H1 (cell line): ENCODE measurements around the gene TRMT6. TPM values are rescaled to one million over a fixed set of nuclear protein-coding genes. Genes with fewer than 3 reads are reported as not detected.

ENCODE experiments used
- CTCF ChIA-PET: fragments of 300-600 bp; sonication (Branson Sonifier 250); formaldehyde crosslinking; loops from one replicate; lab custom pipeline; 2021; ENCODE audit not compliant: partially characterized antibody; lab: Charles Lee
- POLR2A ChIA-PET: fragments of 300-600 bp; sonication (Branson Sonifier 250); formaldehyde crosslinking; loops from one replicate; lab custom pipeline; 2021; ENCODE audit warnings: inconsistent platforms; ENCODE audit not compliant: partially characterized antibody; lab: Charles Lee
- DNase-seq, 2 experiments: peaks; one replicate each; pipeline versions ENCODE4 v3.0.0 to v3.0.0-alpha.2; 2010 to 2022; ENCODE audit warnings: low spot score in 2 of 2, low read depth in 1 of 2, mixed read lengths in 1 of 2
- FAIRE-seq: peaks from 2 replicates; lab custom pipeline; 2011; peaks lifted over from hg19 to GRCh38; lab: Jason Lieb, UNC
- H2AFZ ChIP-seq: 2 replicates; pipeline ENCODE4 v1.8.1; 2012; ENCODE audit warnings: low read length, inconsistent platforms
- H2AK5ac ChIP-seq: 2 replicates; pipeline ENCODE4 v1.6.1; 2013; ENCODE audit warnings: low read depth, low read length
- H2BK120ac ChIP-seq: replicated peaks from 2 replicates; pipeline ENCODE3; 2013; ENCODE audit warnings: low read depth, low read length, inconsistent platforms
- H2BK12ac ChIP-seq: 2 replicates; pipeline ENCODE4 v1.6.1; 2013; ENCODE audit warnings: low read depth, low read length
- H2BK15ac ChIP-seq: 2 replicates; pipeline ENCODE4 v1.6.1; 2013; ENCODE audit warnings: low read length
- H2BK20ac ChIP-seq: 2 replicates; pipeline ENCODE4 v1.6.1; 2013; ENCODE audit warnings: low read length
- H2BK5ac ChIP-seq: 2 replicates; pipeline ENCODE4 v1.6.1; 2013; ENCODE audit warnings: low read depth, low read length
- H3K14ac ChIP-seq: 2 replicates; pipeline ENCODE4 v1.6.1; 2013; ENCODE audit warnings: inconsistent platforms; ENCODE audit not compliant: insufficient read length
- H3K18ac ChIP-seq: 2 replicates; pipeline ENCODE4 v1.6.1; 2013; ENCODE audit warnings: low read length; ENCODE audit errors: extremely low read depth
- H3K23ac ChIP-seq: 2 replicates; pipeline ENCODE4 v1.6.1; 2013; ENCODE audit warnings: inconsistent platforms; ENCODE audit not compliant: insufficient read length
- H3K23me2 ChIP-seq: 2 replicates; pipeline ENCODE4 v1.6.1; 2013; ENCODE audit warnings: low read depth, low read length
- H3K27ac ChIP-seq: 2 replicates; pipeline ENCODE4 v1.6.1; 2011; ENCODE audit warnings: low read depth, low read length, inconsistent platforms
- H3K27me3 ChIP-seq, 4 experiments: replicated peaks in 1 of 4; 1 replicate in 1 of 4; 2 replicates in 3 of 4; pipeline versions ENCODE4 v1.6.1 to v1.8.1; 2011 to 2013; ENCODE audit warnings: low read length in 3 of 4, mild to moderate bottlenecking in 3 of 4, inconsistent platforms in 2 of 4, mixed read lengths in 2 of 4, moderate library complexity in 1 of 4; ENCODE audit not compliant: control insufficient read depth in 3 of 4, insufficient read depth in 3 of 4; ENCODE audit errors: extremely low read depth in 1 of 4
- H3K36me3 ChIP-seq, 4 experiments: 2 replicates each; pipeline versions ENCODE4 v1.6.1 to v1.8.1; 2011 to 2013; ENCODE audit warnings: mild to moderate bottlenecking in 4 of 4, low read length in 3 of 4, moderate library complexity in 2 of 4, control low read depth in 1 of 4, inconsistent platforms in 1 of 4; ENCODE audit not compliant: insufficient read depth in 4 of 4, control insufficient read depth in 2 of 4
- H3K4ac ChIP-seq: replicated peaks from 2 replicates; pipeline ENCODE3; 2013; ENCODE audit warnings: low read length, low read depth, mixed read lengths, inconsistent platforms; ENCODE audit not compliant: insufficient read length
- H3K4me1 ChIP-seq, 4 experiments: replicated peaks in 1 of 4; 1 replicate in 1 of 4; 2 replicates in 3 of 4; pipeline versions ENCODE4 v1.6.1 to v1.8.1; 2011 to 2013; ENCODE audit warnings: low read length in 3 of 4, inconsistent platforms in 2 of 4, mixed read lengths in 1 of 4; ENCODE audit not compliant: insufficient read depth in 4 of 4, control insufficient read depth in 3 of 4
- H3K4me2 ChIP-seq, 2 experiments: 2 replicates each; pipeline versions ENCODE4 v1.6.1 to v1.8.1; 2011 to 2013; ENCODE audit warnings: low read depth in 2 of 2, low read length in 2 of 2, control low read depth in 1 of 2, inconsistent platforms in 1 of 2, mild to moderate bottlenecking in 1 of 2; ENCODE audit not compliant: insufficient read depth in 1 of 2
- H3K4me3 ChIP-seq, 4 experiments: fragments of 200-600, 300-600 bp in 1 of 4; sonication (generic), shearing (Covaris generic), sonication (Bioruptor Twin) in 1 of 4; 2 replicates each; pipeline versions ENCODE4 v1.5.1 to v1.8.1; 2011 to 2016; ENCODE audit warnings: low read length in 4 of 4, low read depth in 3 of 4, control low read depth in 2 of 4, inconsistent platforms in 2 of 4, mild to moderate bottlenecking in 2 of 4, mixed read lengths in 1 of 4, moderate library complexity in 1 of 4; ENCODE audit not compliant: insufficient read depth in 2 of 4; ENCODE audit errors: extremely low read depth in 1 of 4
- H3K56ac ChIP-seq: replicated peaks from 2 replicates; pipeline ENCODE3; 2013; ENCODE audit warnings: low read depth, mild to moderate bottlenecking, mixed read lengths, low read length, inconsistent platforms; ENCODE audit not compliant: insufficient read length
- H3K79me1 ChIP-seq: 2 replicates; pipeline ENCODE4 v1.6.1; 2013; ENCODE audit warnings: low read depth, low read length, control low read depth
- H3K79me2 ChIP-seq, 2 experiments: 2 replicates each; pipeline versions ENCODE4 v1.6.1 to v1.8.1; 2012 to 2013; ENCODE audit warnings: low read length in 2 of 2, mild to moderate bottlenecking in 2 of 2, inconsistent platforms in 1 of 2; ENCODE audit not compliant: insufficient read depth in 2 of 2, control insufficient read depth in 1 of 2
- H3K9ac ChIP-seq, 4 experiments: replicated peaks in 1 of 4; 1 replicate in 1 of 4; 2 replicates in 3 of 4; pipeline versions ENCODE4 v1.6.1 to v1.8.1; 2011 to 2013; ENCODE audit warnings: low read depth in 3 of 4, low read length in 3 of 4, control low read depth in 2 of 4, mild to moderate bottlenecking in 2 of 4, moderate library complexity in 2 of 4, inconsistent platforms in 1 of 4; ENCODE audit errors: extremely low read depth in 1 of 4
- H3K9me3 ChIP-seq, 2 experiments: 2 replicates each; pipeline versions ENCODE4 v1.6.1 to v1.8.1; 2012 to 2013; ENCODE audit warnings: mild to moderate bottlenecking in 2 of 2, moderate library complexity in 2 of 2, control low read depth in 1 of 2, inconsistent platforms in 1 of 2, low read depth in 1 of 2, low read length in 1 of 2, mixed read lengths in 1 of 2; ENCODE audit not compliant: insufficient read depth in 2 of 2
- H4K20me1 ChIP-seq, 2 experiments: replicated peaks in 1 of 2; 2 replicates each; pipeline versions ENCODE3 to v1.8.1; 2011 to 2013; ENCODE audit warnings: inconsistent platforms in 2 of 2, low read length in 2 of 2, mild to moderate bottlenecking in 1 of 2; ENCODE audit not compliant: insufficient read depth in 2 of 2, control insufficient read depth in 1 of 2
- H4K5ac ChIP-seq: 2 replicates; pipeline ENCODE4 v1.6.1; 2013; ENCODE audit warnings: low read length, low read depth, mixed read lengths, inconsistent platforms; ENCODE audit not compliant: insufficient read length
- H4K8ac ChIP-seq: 2 replicates; pipeline ENCODE4 v1.8.0; 2013; ENCODE audit warnings: mild to moderate bottlenecking, moderate library complexity, low read length, inconsistent platforms; ENCODE audit not compliant: insufficient read depth; ENCODE audit errors: extremely low read depth
- H4K91ac ChIP-seq: replicated peaks from 2 replicates; pipeline ENCODE3; 2013; ENCODE audit warnings: low read length, mixed read lengths, inconsistent platforms; ENCODE audit not compliant: insufficient read length
- BCL11A ChIP-seq, 2 experiments: IDR thresholded peaks; one replicate each; pipeline ENCODE4 v1.6.1; 2011; ENCODE audit warnings: low read depth in 2 of 2, low read length in 2 of 2, mild to moderate bottlenecking in 2 of 2
- MAFK ChIP-seq: IDR thresholded peaks from 2 replicates; pipeline ENCODE4 v1.6.1; 2012; ENCODE audit warnings: low read depth, mild to moderate bottlenecking, improper control_type of control experiment, low read length
- WGBS, 2 experiments: shearing (Covaris generic) in 1 of 2; methylation state at CpG; one replicate each; pipeline versions ENCODE4 v1.1.6 to v1.1.7; 2013 to 2015; ENCODE audit warnings: low lambda C conversion rate in 2 of 2, mixed read lengths in 2 of 2, inconsistent platforms in 1 of 2, low coverage in 1 of 2, missing lambda C conversion rate in 1 of 2; ENCODE audit not compliant: insufficient replicate concordance in 2 of 2, insufficient coverage in 1 of 2, insufficient read length in 1 of 2; ENCODE audit errors: extremely low coverage in 1 of 2, missing lambda C conversion rate in 1 of 2; 5-methylcytosine and 5-hydroxymethylcytosine counted together
- polyA plus RNA-seq, 7 experiments: library from polyadenylated mRNA; depleted of rRNA in 3 of 7; stranded (reverse) in 5 of 7; unstranded in 2 of 7; fragments of >200 nt in 5 of 7; fragments of 200-250 nt in 2 of 7; gene quantifications; 1 replicate in 5 of 7; 2 replicates in 1 of 7; 4 replicates in 1 of 7; pipeline versions ENCODE4 v1.2.1 to v1.2.3, GENCODE V29; 2011 to 2013; ENCODE audit warnings: missing spikeins in 2 of 7, mixed read lengths in 2 of 7
- total RNA-seq: library from RNA; stranded (reverse); fragmentation: NEBNext Ultra II Directional; extraction: Animal tissue kit (Norgen Biotek cat#: 25700); gene quantifications from 2 replicates; pipeline ENCODE4 v1.2.1, GENCODE V29; 2021

Gene TRMT6
- total and polyA plus RNA-seq, 2 of the 8 experiments (the other 6 are each of a cell fraction or from before 2014, with no cell fraction given), result 6.9 to 23.3 TPM

- Histone ChIP-seq H3K36me3 (no peaks in the 10 kb centered on the region), H2BK20ac (no peak overlapping the region), H3K79me1 (no peaks in the 10 kb centered on the region), H2BK120ac (no peak overlapping the region), H3K23ac (no peak overlapping the region), H3K9ac (no peak overlapping the region), H4K20me1 (no peaks in the 10 kb centered on the region), H4K91ac (no peak overlapping the region), H4K8ac (no peak overlapping the region), H3K27ac (no peak overlapping the region), H4K5ac (no peak overlapping the region), H2BK15ac (no peak overlapping the region), H2BK12ac (no peak overlapping the region), H3K18ac (no peak overlapping the region), H3K56ac (no peak overlapping the region), H2BK5ac (no peak overlapping the region), H2AK5ac (no peak overlapping the region), H3K9me3 (no peaks in the 10 kb centered on the region), H3K27me3 (no peaks in the 10 kb centered on the region), H3K4me3 (no peak overlapping the region), H2AFZ (no peak overlapping the region), H3K4me2 (no peak overlapping the region), H3K14ac (no peak overlapping the region), H3K4ac (no peak overlapping the region), H3K79me2 (no peaks in the 10 kb centered on the region), H3K4me1 (no peaks in the 10 kb centered on the region), H3K23me2 (no peaks in the 10 kb centered on the region)
- no peak for DNase-seq
- FAIRE-seq, result no peak
- peak; percentile 64; the same call in 1 of the 2 replicates for TF ChIP-seq MAFK
- no peak for TF ChIP-seq BCL11A (IDR thresholded peaks at IDR 0.05; ENCODE audit: low read depth in 2 of 2, low read length in 2 of 2)
- WGBS, 2 experiments, result 93% methylated on average over 1 of the region's 1 CpG; no CpG with 5 or more reads in 1 of the 2 experiments
- POLR2A ChIA-PET, result no interaction called here
- CTCF ChIA-PET, result no interaction called here
Measured at GRCh38 chr20:5899444-5899843, 50.9 kb downstream of the TRMT6 start.
